ENCODE results near the gene TAF11L10.
"Not testable (repeated sequence)": the region's sequence is repeated elsewhere in the genome, so short reads cannot be mapped to it uniquely, and the experiment has no call there.

The TAF11L10 gene

GRCh38 chr5:17597728-17598127, at the start of gene TAF11L10:
TAF11L10 (minus strand) TSS chr5:17597828.
- intact Hi-C loops (cut with DNase I); DNase-seq: not testable (repeated sequence)

GRCh38 chr5:17634160-17634559, 36.5 kb upstream of the TAF11L10 start, which contains the start of gene TAF11L14:
TAF11L14 (plus strand) TSS chr5:17634460.
- intact Hi-C loops (cut with DNase I) = no loop called here
- DNase-seq = no peak

- intact Hi-C loops (cut with DNase I); DNase-seq: not testable (repeated sequence)
These were observed 34.2 kb upstream of the TAF11L10 start, which contains the start of gene TAF11L13 for GRCh38 chr5:17631788-17632187. TAF11L13 (plus strand) TSS chr5:17632088.

- intact Hi-C loops (cut with DNase I) = no loop called here
- peak in 1 of 10 donors; percentile 80 for DNase-seq
These were observed 28.1 kb upstream of the TAF11L10 start for GRCh38 chr5:17625686-17626085.

GRCh38 chr5:17620627-17621026, 23.0 kb upstream of the TAF11L10 start:
- intact Hi-C loops (cut with DNase I) = no loop called here

GRCh38 chr5:17619354-17619753, 21.7 kb upstream of the TAF11L10 start:
- no peak for DNase-seq
- intact Hi-C loops (cut with DNase I) = no loop called here

More at GRCh38 chr5:17620627-17621026, 23.0 kb upstream of the TAF11L10 start:
- DNase-seq = peak in 2 of 10 donors; percentile 55 to 72

GRCh38 chr5:17614872-17615605, 17.4 kb upstream of the TAF11L10 start:
- intact Hi-C loops (cut with DNase I) = no loop called here
- peak in 1 of 10 donors; percentile 62 for DNase-seq

GRCh38 chr5:17610092-17610491, 12.5 kb upstream of the TAF11L10 start, which contains the start of gene TAF11L12:
TAF11L12 (plus strand) TSS chr5:17610392.
- DNase-seq; intact Hi-C loops (cut with DNase I): not testable (repeated sequence)

- DNase-seq; intact Hi-C loops (cut with DNase I): not testable (repeated sequence)
These were observed 9.8 kb upstream of the TAF11L10 start for GRCh38 chr5:17607461-17607860.

GRCh38 chr5:17604951-17605350, 7.3 kb upstream of the TAF11L10 start:
- intact Hi-C loops (cut with DNase I) = no loop called here
- DNase-seq = no peak

GRCh38 chr5:17603880-17604279, 6.3 kb upstream of the TAF11L10 start, which contains the start of gene TAF11L11:
TAF11L11 (plus strand) TSS chr5:17604183.
- DNase-seq; intact Hi-C loops (cut with DNase I): not testable (repeated sequence)

GRCh38 chr5:17594255-17594654, 3.4 kb downstream of the TAF11L10 start, which contains the start of gene TAF11L9:
TAF11L9 (minus strand) TSS chr5:17594394.
- peak in 1 of 10 donors; percentile 84 for DNase-seq
- intact Hi-C loops (cut with DNase I) = not testable (repeated sequence)

GRCh38 chr5:17590860-17591259, 6.8 kb downstream of the TAF11L10 start, which contains the start of gene TAF11L8:
TAF11L8 (minus strand) TSS chr5:17590960.
- DNase-seq; intact Hi-C loops (cut with DNase I): not testable (repeated sequence)

- intact Hi-C loops (cut with DNase I); DNase-seq: not testable (repeated sequence)
These were observed 12.0 kb downstream of the TAF11L10 start, which contains the start of gene TAF11L7 for GRCh38 chr5:17585658-17586057. TAF11L7 (minus strand) TSS chr5:17585758.
